ENCODE data around the gene PUS7L. TPM values are rescaled to one million over a fixed set of nuclear protein-coding genes. Genes with fewer than 3 reads are reported as not detected.

The PUS7L gene
- total RNA-seq, 1 donor from 2014 or later = 2.4 TPM

- intact Hi-C loops (cut with DNase I) = no loop called here
- peak in 1 of 3 experiments; percentile 27 for TF ChIP-seq CTCF (IDR thresholded peaks at IDR 0.05)
- Histone ChIP-seq H3K4me1 (no peaks in the 10 kb centered on the region), H3K4me3 (no peak overlapping the region), H3K27me3 (no peaks in the 10 kb centered on the region), H3K9me3 (no peaks in the 10 kb centered on the region), H3K27ac (no peak overlapping the region), H3K36me3 (peaks cover 46 to 65% of the 10 kb centered on the region in 2 donors)
- no peak for DNase-seq (ENCODE audit: low spot score in 2 of 2)
Observed at GRCh38 chr12:43776498-43776897, 17.9 kb upstream of the PUS7L start.

DNA sequence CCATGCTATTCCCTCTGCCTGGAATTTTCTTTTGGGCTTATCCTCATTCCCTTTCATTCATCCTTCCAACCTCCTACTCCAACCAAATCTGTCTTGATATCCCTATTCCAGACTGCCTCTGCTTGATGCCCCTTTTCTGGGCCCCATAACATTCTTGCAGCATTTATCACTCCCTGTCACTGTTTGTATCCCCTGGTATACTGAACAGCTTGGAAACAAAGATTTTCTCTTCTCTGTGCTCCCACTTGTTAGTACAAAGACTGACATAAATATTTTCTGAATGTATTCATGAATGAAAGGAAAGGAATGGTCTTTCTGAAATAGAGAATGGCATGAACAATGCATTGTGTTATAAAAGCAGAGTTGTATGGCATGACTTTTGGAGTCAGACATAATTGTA is 7.7 kb upstream of the PUS7L start:
- TF ChIP-seq CTCF (IDR thresholded peaks at IDR 0.05) = no peak
- H3K9me3 ChIP-seq = no peaks in the 10 kb centered on the region
- DNase-seq (ENCODE audit: low spot score in 2 of 2) = no peak
- no peak overlapping the region for H3K27ac ChIP-seq
- no peaks in the 10 kb centered on the region for H3K4me1 ChIP-seq
- intact Hi-C loops (cut with DNase I) = no loop called here
- no peaks in the 10 kb centered on the region for H3K27me3 ChIP-seq
- no peak overlapping the region for H3K4me3 ChIP-seq
- H3K36me3 ChIP-seq = peaks cover 16 to 25% of the 10 kb centered on the region in 2 donors

- no peak for DNase-seq (ENCODE audit: low spot score in 2 of 2)
- TF ChIP-seq CTCF (IDR thresholded peaks at IDR 0.05) = no peak
- Histone ChIP-seq H3K27ac (no peak overlapping the region), H3K4me3 (no peak overlapping the region), H3K4me1 (peaks cover 4 to 17% of the 10 kb centered on the region in 2 donors), H3K9me3 (no peaks in the 10 kb centered on the region), H3K27me3 (no peaks in the 10 kb centered on the region), H3K36me3 (peaks cover 9 to 10% of the 10 kb centered on the region in 2 donors)
- intact Hi-C loops (cut with DNase I) = no loop called here
Observed at GRCh38 chr12:43764528-43764927, 5.9 kb upstream of the PUS7L start.

DNA sequence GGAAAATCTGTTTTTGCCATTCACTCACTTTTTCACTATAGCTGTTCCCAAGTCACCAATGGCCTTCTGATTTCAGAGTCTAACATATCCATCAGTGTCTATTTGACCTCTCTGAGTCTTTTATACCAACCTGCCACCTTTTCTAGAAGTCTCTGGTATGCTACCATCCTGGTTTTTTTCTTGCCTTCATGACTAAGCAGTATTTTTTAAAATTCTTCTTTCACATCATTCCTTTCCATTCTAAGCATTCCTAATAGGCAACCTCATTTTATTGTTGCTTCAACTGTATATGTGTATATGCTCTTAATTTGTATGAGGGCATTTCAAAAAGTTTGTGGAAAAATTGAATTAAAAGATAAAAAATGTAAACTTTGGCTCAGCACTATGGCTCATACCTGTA is 5.2 kb upstream of the PUS7L start:
- H3K9me3 ChIP-seq = no peaks in the 10 kb centered on the region
- H3K4me1 ChIP-seq = peaks cover 4 to 18% of the 10 kb centered on the region in 2 donors
- no peak overlapping the region for H3K27ac ChIP-seq
- no peak overlapping the region for H3K4me3 ChIP-seq
- no peaks in the 10 kb centered on the region for H3K27me3 ChIP-seq
- H3K36me3 ChIP-seq = peaks cover 1 to 6% of the 10 kb centered on the region in 2 donors
- no peak for TF ChIP-seq CTCF (IDR thresholded peaks at IDR 0.05)
- no peak for DNase-seq (ENCODE audit: low spot score in 2 of 2)
- intact Hi-C loops (cut with DNase I) = no loop called here

DNA sequence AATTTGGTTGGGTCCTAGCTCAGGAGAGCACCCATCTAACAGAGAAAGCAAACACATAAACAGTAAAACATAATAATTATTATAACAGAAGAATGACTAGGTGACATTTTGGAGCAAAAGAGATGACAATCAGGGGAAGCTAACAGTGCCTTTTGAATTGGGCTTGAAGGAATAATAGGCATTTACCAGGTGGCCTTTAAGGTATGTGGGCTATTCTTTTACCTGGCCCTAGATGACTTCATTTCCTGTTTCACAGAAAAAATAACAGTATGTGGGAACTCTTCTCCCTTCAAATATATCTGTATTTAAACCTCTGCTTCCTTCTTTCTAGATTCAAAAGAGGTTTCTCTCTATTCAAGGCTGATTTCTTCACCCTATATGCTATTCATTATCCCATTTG is 4.0 kb upstream of the PUS7L start:
- H3K4me3 ChIP-seq = no peak overlapping the region
- intact Hi-C loops (cut with DNase I) = no loop called here
- no peak for DNase-seq (ENCODE audit: low spot score in 2 of 2)
- H3K4me1 ChIP-seq = peaks cover 4 to 21% of the 10 kb centered on the region in 2 donors
- no peaks in the 10 kb centered on the region for H3K27me3 ChIP-seq
- no peaks in the 10 kb centered on the region for H3K9me3 ChIP-seq
- no peak overlapping the region for H3K27ac ChIP-seq
- TF ChIP-seq CTCF (IDR thresholded peaks at IDR 0.05) = no peak
- no peaks in the 10 kb centered on the region for H3K36me3 ChIP-seq

GRCh38 chr12:43761500-43761899 is 2.9 kb upstream of the PUS7L start:
- peaks cover 4 to 21% of the 10 kb centered on the region in 2 donors for H3K4me1 ChIP-seq
- intact Hi-C loops (cut with DNase I) = no loop called here
- TF ChIP-seq CTCF (IDR thresholded peaks at IDR 0.05) = no peak
- DNase-seq (ENCODE audit: low spot score in 2 of 2) = no peak
- H3K4me3 ChIP-seq = no peak overlapping the region
- H3K27me3 ChIP-seq = no peaks in the 10 kb centered on the region
- H3K36me3 ChIP-seq = no peaks in the 10 kb centered on the region
- H3K27ac ChIP-seq = no peak overlapping the region
- H3K9me3 ChIP-seq = no peaks in the 10 kb centered on the region

Data from ascending aorta (tissue), 2 donors.